Mesenteric fat pad (tissue), 1 donor: Measurements from ENCODE around the gene HKDC1. TPM values are rescaled to one million over a fixed set of nuclear protein-coding genes. Genes with fewer than 3 reads are reported as not detected.

Experiments used
- DNase-seq: peaks from one replicate; pipeline ENCODE4 v3.0.0-alpha.2; 2020; ENCODE audit warnings: low spot score
- total RNA-seq: library from RNA; stranded (reverse); fragmentation: NEBNext Ultra II Directional; extraction: Animal tissue kit (Norgen Biotek cat#: 25700); gene quantifications from one replicate; pipeline ENCODE4 v1.2.1, GENCODE V29; 2021
- donor health status: DM: yes; HTN: yes; CAD: no.

The HKDC1 gene
- total RNA-seq, 1 donor from 2014 or later: 0.10 TPM

- no peak for DNase-seq
These were observed 3.5 kb upstream of the HKDC1 start for GRCh38 chr10:69216577-69217118.

GRCh38 chr10:69217119-69217754 lies 2.9 kb upstream of the HKDC1 start:
- DNase-seq: no peak

GRCh38 chr10:69218831-69219230 lies 1.3 kb upstream of the HKDC1 start:
- no peak for DNase-seq

- no peak for DNase-seq
These were observed 375 bp downstream of the HKDC1 start for GRCh38 chr10:69220507-69220906.

GRCh38 chr10:69222157-69223027 lies 2.3 kb downstream of the HKDC1 start:
- DNase-seq: no peak

GRCh38 chr10:69223028-69223342 lies 2.9 kb downstream of the HKDC1 start:
- no peak for DNase-seq

GRCh38 chr10:69224862-69225657 lies 4.9 kb downstream of the HKDC1 start:
- DNase-seq: no peak

GRCh38 chr10:69225681-69226080 lies 5.5 kb downstream of the HKDC1 start:
- no peak for DNase-seq

GRCh38 chr10:69226919-69227450 lies 6.9 kb downstream of the HKDC1 start:
- no peak for DNase-seq

- DNase-seq: no peak
These were observed 8.0 kb downstream of the HKDC1 start for GRCh38 chr10:69228151-69228550.

GRCh38 chr10:69229616-69229916 lies 9.4 kb downstream of the HKDC1 start:
- DNase-seq: no peak

- DNase-seq: no peak
These were observed 10.0 kb downstream of the HKDC1 start for GRCh38 chr10:69230128-69230527.

- DNase-seq: no peak
These were observed 12.1 kb downstream of the HKDC1 start for GRCh38 chr10:69232252-69232651.

GRCh38 chr10:69232736-69233480 lies 12.8 kb downstream of the HKDC1 start:
- no peak for DNase-seq

GRCh38 chr10:69234447-69234846 lies 14.3 kb downstream of the HKDC1 start:
- no peak for DNase-seq

- DNase-seq: peak; percentile 95
These were observed 17.5 kb downstream of the HKDC1 start for GRCh38 chr10:69237528-69238159.

- no peak for DNase-seq
These were observed 19.0 kb downstream of the HKDC1 start for GRCh38 chr10:69239136-69239535.

- DNase-seq: no peak
These were observed 19.8 kb downstream of the HKDC1 start for GRCh38 chr10:69239816-69240434.

- DNase-seq: no peak
These were observed 20.3 kb downstream of the HKDC1 start for GRCh38 chr10:69240455-69240854.

- no peak for DNase-seq
These were observed 21.4 kb downstream of the HKDC1 start for GRCh38 chr10:69241575-69241974.
